ENCODE measurements around the gene DNALI1. TPM values are rescaled to one million over a fixed set of nuclear protein-coding genes. Genes with fewer than 3 reads are reported as not detected.
A peak's percentile ranks its signal among the peaks of the same experiment; 100 is the strongest.
"Not testable (repeated sequence)": the region's sequence is repeated elsewhere in the genome, so short reads cannot be mapped to it uniquely, and the experiment has no call there.

The DNALI1 gene
- total RNA-seq, 2 donors from 2014 or later, result 0.41 to 0.81 TPM

GRCh38 chr1:37533317-37534093 is 23.2 kb upstream of the DNALI1 start:
- no peak for ATAC-seq (replicated peaks in 1 of 2)

DNA sequence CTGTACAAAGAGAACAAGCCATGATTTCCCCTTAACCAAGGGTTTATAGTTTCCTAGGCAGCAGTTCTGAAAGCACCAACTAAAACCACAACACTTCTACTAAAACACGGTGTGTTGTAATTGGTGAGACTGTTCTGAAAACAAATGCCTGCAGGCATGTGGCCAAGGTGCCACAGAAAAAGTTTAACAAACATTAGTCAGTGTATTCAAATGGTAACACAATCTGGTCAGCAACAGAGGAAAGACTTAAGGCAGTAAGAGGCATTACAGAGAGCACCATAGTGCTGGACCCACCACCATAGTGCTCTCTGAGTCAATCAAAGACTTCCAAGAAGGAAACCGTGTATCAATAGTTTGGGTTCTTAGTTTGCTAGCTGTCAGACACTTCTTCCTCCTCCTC is 19.4 kb upstream of the DNALI1 start:
- peak; percentile 90 to 97 for ATAC-seq (replicated peaks in 1 of 2)

More at GRCh38 chr1:37533317-37534093, 23.2 kb upstream of the DNALI1 start:
- Mint-ChIP-seq H3K27me3 (ENCODE audit: low read depth) (no peaks in the 10 kb centered on the region), H3K27ac (peak overlapping the region; percentile 34), H3K4me3 (no peak overlapping the region), H3K9me3 (no peaks in the 10 kb centered on the region), H3K36me3 (ENCODE audit: insufficient read depth in 2 of 2) (peaks cover 8 to 28% of the 10 kb centered on the region in 2 donors), H3K4me1 (ENCODE audit: low read depth) (peaks cover 24% of the 10 kb centered on the region)
- DNase-seq, result no peak

GRCh38 chr1:37539154-37539553 is 17.6 kb upstream of the DNALI1 start:
- H3K9me3 Mint-ChIP-seq; ATAC-seq (replicated peaks in 1 of 2); DNase-seq; H3K27ac Mint-ChIP-seq; H3K4me3 Mint-ChIP-seq; H3K27me3 Mint-ChIP-seq (ENCODE audit: low read depth): not testable (repeated sequence)
- Mint-ChIP-seq H3K36me3 (ENCODE audit: insufficient read depth in 2 of 2) (peaks cover 10 to 38% of the 10 kb centered on the region in 2 donors), H3K4me1 (ENCODE audit: low read depth) (peaks cover 22% of the 10 kb centered on the region)

More for the DNA sequence above, 19.4 kb upstream of the DNALI1 start:
- Mint-ChIP-seq H3K27me3 (ENCODE audit: low read depth) (no peaks in the 10 kb centered on the region), H3K27ac (peak overlapping the region; percentile 78), H3K9me3 (no peaks in the 10 kb centered on the region), H3K36me3 (ENCODE audit: insufficient read depth in 2 of 2) (peaks cover 10 to 35% of the 10 kb centered on the region in 2 donors), H3K4me3 (peak overlapping the region in 1 of 2 donors; percentile 27), H3K4me1 (ENCODE audit: low read depth) (peaks cover 24% of the 10 kb centered on the region)
- DNase-seq, result peak; percentile 14 to 20

- DNase-seq (no peak), ATAC-seq (replicated peaks in 1 of 2) (no peak)
- Mint-ChIP-seq H3K27ac (no peak overlapping the region), H3K27me3 (ENCODE audit: low read depth) (no peaks in the 10 kb centered on the region), H3K36me3 (ENCODE audit: insufficient read depth in 2 of 2) (peaks cover 14 to 40% of the 10 kb centered on the region in 2 donors), H3K4me3 (no peak overlapping the region), H3K4me1 (ENCODE audit: low read depth) (peaks cover 16% of the 10 kb centered on the region), H3K9me3 (no peaks in the 10 kb centered on the region)
Observed at GRCh38 chr1:37540036-37540785, 16.5 kb upstream of the DNALI1 start.

- H3K4me3 Mint-ChIP-seq, result no peak overlapping the region
- H3K4me1 Mint-ChIP-seq (ENCODE audit: low read depth), result peaks cover 4% of the 10 kb centered on the region
- ATAC-seq (replicated peaks in 1 of 2) (no peak), DNase-seq (no peak)
- H3K36me3 Mint-ChIP-seq (ENCODE audit: insufficient read depth in 2 of 2), result peaks cover 15 to 25% of the 10 kb centered on the region in 2 donors
- no peaks in the 10 kb centered on the region for H3K9me3 Mint-ChIP-seq
- no peaks in the 10 kb centered on the region for H3K27me3 Mint-ChIP-seq (ENCODE audit: low read depth)
- H3K27ac Mint-ChIP-seq, result no peak overlapping the region
Observed at GRCh38 chr1:37544530-37544929, 12.2 kb upstream of the DNALI1 start.

GRCh38 chr1:37545019-37545418 is 11.7 kb upstream of the DNALI1 start:
- Mint-ChIP-seq H3K27ac (peak overlapping the region; percentile 41), H3K27me3 (ENCODE audit: low read depth) (no peaks in the 10 kb centered on the region), H3K4me3 (no peak overlapping the region), H3K4me1 (ENCODE audit: low read depth) (peaks cover 8% of the 10 kb centered on the region), H3K36me3 (ENCODE audit: insufficient read depth in 2 of 2) (peaks cover 17 to 25% of the 10 kb centered on the region in 2 donors), H3K9me3 (no peaks in the 10 kb centered on the region)
- DNase-seq, result no peak
- no peak for ATAC-seq (replicated peaks in 1 of 2)

GRCh38 chr1:37549341-37549740 is 7.4 kb upstream of the DNALI1 start:
- DNase-seq (no peak), ATAC-seq (replicated peaks in 1 of 2) (no peak)
- H3K36me3 Mint-ChIP-seq (ENCODE audit: insufficient read depth in 2 of 2), result peaks cover 25 to 33% of the 10 kb centered on the region in 2 donors
- H3K4me3 Mint-ChIP-seq, result peak overlapping the region in 1 of 2 donors; percentile 63
- peaks cover 40% of the 10 kb centered on the region for H3K4me1 Mint-ChIP-seq (ENCODE audit: low read depth)
- H3K27ac Mint-ChIP-seq, result peak overlapping the region; percentile 88
- no peaks in the 10 kb centered on the region for H3K9me3 Mint-ChIP-seq
- H3K27me3 Mint-ChIP-seq (ENCODE audit: low read depth), result no peaks in the 10 kb centered on the region

- peak overlapping the region; percentile 85 for H3K27ac Mint-ChIP-seq
- peaks cover 11% of the 10 kb centered on the region for H3K27me3 Mint-ChIP-seq (ENCODE audit: low read depth)
- DNase-seq (no peak), ATAC-seq (replicated peaks in 1 of 2) (peak; percentile 16 to 21)
- H3K4me3 Mint-ChIP-seq, result peak overlapping the region; percentile 96 to 99
- H3K9me3 Mint-ChIP-seq, result no peaks in the 10 kb centered on the region
- H3K36me3 Mint-ChIP-seq (ENCODE audit: insufficient read depth in 2 of 2), result peaks cover 16 to 21% of the 10 kb centered on the region in 2 donors
- peaks cover 57% of the 10 kb centered on the region for H3K4me1 Mint-ChIP-seq (ENCODE audit: low read depth)
Observed at GRCh38 chr1:37553598-37553926, 3.2 kb upstream of the DNALI1 start.

DNA sequence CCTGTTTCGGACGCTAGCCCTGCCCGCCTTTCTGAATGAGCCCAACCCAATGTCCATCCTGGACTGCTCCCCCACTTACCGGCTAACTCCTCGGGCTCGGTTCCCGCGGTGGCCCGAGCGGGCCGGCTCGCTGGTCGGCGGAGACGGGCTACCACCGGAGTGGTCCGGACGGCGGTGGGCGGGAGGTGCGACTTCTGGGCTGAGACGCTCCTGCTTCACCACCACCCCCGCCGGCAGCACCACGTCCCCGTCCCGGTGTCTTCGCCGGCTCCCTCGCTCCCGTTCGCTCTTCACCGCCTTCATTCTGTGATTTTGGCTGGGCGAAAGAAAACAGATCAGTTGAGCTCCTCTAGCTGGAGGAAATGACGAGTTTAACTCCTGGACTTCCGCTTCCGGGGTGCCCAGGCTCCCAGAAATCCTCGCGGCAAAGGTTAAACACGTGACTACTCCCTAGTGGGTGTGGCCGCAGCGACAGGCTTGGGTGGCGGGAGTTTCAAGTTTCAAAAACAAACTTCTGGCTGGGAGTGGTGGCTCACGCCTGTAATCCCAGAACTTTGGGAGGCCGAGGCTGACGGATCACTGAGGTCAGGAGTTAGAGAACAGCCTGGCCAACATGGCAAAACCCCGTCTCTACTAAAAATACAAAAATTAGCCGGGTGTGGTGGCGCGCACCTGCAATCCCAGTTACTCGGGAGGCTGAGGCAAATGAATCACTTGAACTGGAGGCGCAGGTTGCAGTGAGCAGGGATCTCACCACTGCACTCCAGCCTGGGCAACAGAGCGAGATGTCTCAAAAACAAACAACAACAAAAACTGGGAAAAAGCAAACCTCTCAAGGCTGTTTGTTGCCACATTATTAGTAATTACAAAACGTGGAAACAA is 2.6 kb upstream of the DNALI1 start, which contains the start of gene SNIP1:
Gene SNIP1, minus strand, starts transcription at position 367 of the 882 bp plus-strand sequence. Its CDS starts 64 bp downstream, at position 303.
- Mint-ChIP-seq H3K4me1 (ENCODE audit: low read depth) (peaks cover 57% of the 10 kb centered on the region), H3K27ac (peak within 1 kb of the TSS; percentile 94), H3K9me3 (no peaks in the 10 kb centered on the region), H3K27me3 (ENCODE audit: low read depth) (peaks cover 11% of the 10 kb centered on the region), H3K36me3 (ENCODE audit: insufficient read depth in 2 of 2) (peaks cover 13 to 18% of the 10 kb centered on the region in 2 donors), H3K4me3 (peak within 1 kb of the TSS; percentile 96 to 99)
- peak; percentile 94 to 96 for ATAC-seq (replicated peaks in 1 of 2)
- peak; percentile 90 for DNase-seq

DNA sequence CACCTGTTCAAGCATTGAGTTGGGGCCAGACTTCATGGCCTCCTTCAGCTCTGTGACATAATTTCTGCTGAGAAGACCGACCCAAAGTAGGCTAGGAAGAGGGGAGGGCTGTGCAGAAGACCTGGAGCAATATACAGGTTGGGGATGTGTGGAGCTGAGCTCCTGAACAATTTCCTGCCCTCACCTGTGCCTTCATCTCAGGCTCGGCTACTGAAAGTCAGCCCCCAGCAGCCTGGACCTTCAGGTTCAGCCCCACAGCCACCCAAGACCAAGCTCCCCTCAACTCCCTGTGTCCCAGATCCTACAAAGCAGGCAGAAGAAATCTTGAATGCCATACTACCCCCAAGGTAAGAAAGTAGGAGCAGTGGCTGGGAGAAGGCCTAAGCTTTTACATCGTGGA is 662 bp downstream of the DNALI1 start:
- Mint-ChIP-seq H3K4me1 (ENCODE audit: low read depth) (peaks cover 27% of the 10 kb centered on the region), H3K27me3 (ENCODE audit: low read depth) (peaks cover 11% of the 10 kb centered on the region), H3K4me3 (no peak overlapping the region), H3K36me3 (ENCODE audit: insufficient read depth in 2 of 2) (peaks cover 9 to 10% of the 10 kb centered on the region in 2 donors), H3K9me3 (no peaks in the 10 kb centered on the region), H3K27ac (no peak overlapping the region)
- ATAC-seq (replicated peaks in 1 of 2) (no peak), DNase-seq (no peak)

GRCh38 chr1:37558411-37558810 is 1.7 kb downstream of the DNALI1 start:
- peaks cover 11% of the 10 kb centered on the region for H3K27me3 Mint-ChIP-seq (ENCODE audit: low read depth)
- H3K4me3 Mint-ChIP-seq, result no peak overlapping the region
- H3K4me1 Mint-ChIP-seq (ENCODE audit: low read depth), result peaks cover 17% of the 10 kb centered on the region
- H3K27ac Mint-ChIP-seq, result no peak overlapping the region
- H3K9me3 Mint-ChIP-seq, result no peaks in the 10 kb centered on the region
- peaks cover 5 to 6% of the 10 kb centered on the region in 2 donors for H3K36me3 Mint-ChIP-seq (ENCODE audit: insufficient read depth in 2 of 2)
- ATAC-seq (replicated peaks in 1 of 2), result no peak
- DNase-seq, result no peak

- Mint-ChIP-seq H3K4me1 (ENCODE audit: low read depth) (peaks cover 17% of the 10 kb centered on the region), H3K36me3 (ENCODE audit: insufficient read depth in 2 of 2) (peaks cover 3 to 5% of the 10 kb centered on the region in 2 donors), H3K27ac (no peak overlapping the region), H3K9me3 (no peaks in the 10 kb centered on the region), H3K4me3 (no peak overlapping the region), H3K27me3 (ENCODE audit: low read depth) (peaks cover 11% of the 10 kb centered on the region)
- ATAC-seq (replicated peaks in 1 of 2) (no peak), DNase-seq (no peak)
Observed at GRCh38 chr1:37559080-37559479, 2.3 kb downstream of the DNALI1 start.
